Measurements from ENCODE around the gene DOCK11.

Gene DOCK11

GRCh38 chrX:118660085-118660484 is 164.5 kb downstream of the DOCK11 start:
- TF ChIP-seq CTCF (IDR thresholded peaks at IDR 0.05; ENCODE audit: insufficient read depth, low read depth, low read length, missing control alignments): no peak
- no peak for DNase-seq (ENCODE audit: low read depth)
- H3K4me3 ChIP-seq (ENCODE audit: low read length): no peak overlapping the region

DNA sequence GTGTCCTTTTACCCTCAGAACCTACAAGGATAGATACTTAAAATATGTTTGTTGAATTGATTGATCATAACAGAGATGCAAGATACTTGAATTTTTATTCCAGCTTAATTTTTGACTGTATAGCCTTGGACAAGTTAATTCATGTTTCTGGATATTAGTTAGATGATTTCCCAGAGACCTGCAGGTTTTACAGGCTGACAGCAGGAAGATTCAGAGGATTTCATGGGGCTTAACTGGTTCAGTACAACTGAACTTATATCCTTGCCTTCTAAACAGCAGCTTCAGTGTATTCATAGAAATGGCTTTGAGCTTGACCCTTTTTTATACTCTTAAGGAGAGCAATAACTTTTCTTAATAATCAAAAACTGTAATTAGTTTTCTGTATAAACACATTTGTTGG is 169.6 kb downstream of the DOCK11 start:
- no peak for TF ChIP-seq CTCF (IDR thresholded peaks at IDR 0.05; ENCODE audit: insufficient read depth, low read depth, low read length, missing control alignments)
- DNase-seq (ENCODE audit: low read depth): peak; percentile 22

DNA sequence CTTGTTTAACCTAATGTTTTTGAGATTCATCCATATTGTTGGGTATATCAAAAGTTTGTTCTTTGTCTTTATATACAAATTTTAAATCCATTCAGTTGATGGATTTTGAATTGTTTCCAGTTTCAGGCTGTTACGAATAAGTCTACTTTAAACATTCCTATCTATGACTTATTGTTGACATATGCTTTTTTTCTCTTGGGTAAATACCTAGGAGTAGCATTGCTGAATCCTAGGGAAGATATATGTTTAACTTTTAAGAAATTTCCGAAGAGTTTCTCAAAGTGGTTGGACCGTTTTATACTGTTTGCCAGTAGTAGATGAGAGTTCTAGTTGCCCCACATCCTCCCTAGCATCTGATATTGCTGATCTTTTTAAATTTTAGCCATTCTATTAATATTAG is 170.9 kb downstream of the DOCK11 start:
- TF ChIP-seq CTCF (IDR thresholded peaks at IDR 0.05; ENCODE audit: insufficient read depth, low read depth, low read length, missing control alignments): no peak
- H3K4me3 ChIP-seq (ENCODE audit: low read length): no peak overlapping the region
- DNase-seq (ENCODE audit: low read depth): peak; percentile 23

More for the DNA sequence above, 169.6 kb downstream of the DOCK11 start:
- no peak overlapping the region for H3K4me3 ChIP-seq (ENCODE audit: low read length)

DNA sequence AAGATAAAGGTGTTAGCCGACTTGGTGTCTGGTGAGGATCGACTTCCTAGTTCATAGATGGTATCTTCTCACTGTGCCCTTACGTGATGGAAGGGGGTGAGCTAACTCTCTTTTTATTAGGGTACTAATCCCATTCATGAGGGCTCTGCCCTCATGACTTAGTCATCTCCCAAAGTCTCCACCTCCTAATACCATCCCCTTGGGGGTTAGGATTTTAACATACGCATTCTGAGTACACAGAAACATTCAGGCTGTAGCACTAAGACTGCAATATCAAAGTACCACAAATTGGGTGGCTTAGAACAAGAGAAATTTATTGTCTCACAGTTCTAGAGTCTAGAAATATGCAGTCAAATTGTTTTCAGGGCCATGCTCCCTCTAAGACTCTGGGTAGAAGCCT is 173.8 kb downstream of the DOCK11 start:
- TF ChIP-seq CTCF (IDR thresholded peaks at IDR 0.05; ENCODE audit: insufficient read depth, low read depth, low read length, missing control alignments): no peak
- H3K4me3 ChIP-seq (ENCODE audit: low read length): no peak overlapping the region
- DNase-seq (ENCODE audit: low read depth): no peak

GRCh38 chrX:118675326-118675965 is 179.8 kb downstream of the DOCK11 start:
- DNase-seq (ENCODE audit: low read depth): no peak
- no peak overlapping the region for H3K4me3 ChIP-seq (ENCODE audit: low read length)
- no peak for TF ChIP-seq CTCF (IDR thresholded peaks at IDR 0.05; ENCODE audit: insufficient read depth, low read depth, low read length, missing control alignments)

- TF ChIP-seq CTCF (IDR thresholded peaks at IDR 0.05; ENCODE audit: insufficient read depth, low read depth, low read length, missing control alignments): no peak
- no peak overlapping the region for H3K4me3 ChIP-seq (ENCODE audit: low read length)
- DNase-seq (ENCODE audit: low read depth): no peak
Measured at GRCh38 chrX:118675966-118676349, 180.3 kb downstream of the DOCK11 start.

DNA sequence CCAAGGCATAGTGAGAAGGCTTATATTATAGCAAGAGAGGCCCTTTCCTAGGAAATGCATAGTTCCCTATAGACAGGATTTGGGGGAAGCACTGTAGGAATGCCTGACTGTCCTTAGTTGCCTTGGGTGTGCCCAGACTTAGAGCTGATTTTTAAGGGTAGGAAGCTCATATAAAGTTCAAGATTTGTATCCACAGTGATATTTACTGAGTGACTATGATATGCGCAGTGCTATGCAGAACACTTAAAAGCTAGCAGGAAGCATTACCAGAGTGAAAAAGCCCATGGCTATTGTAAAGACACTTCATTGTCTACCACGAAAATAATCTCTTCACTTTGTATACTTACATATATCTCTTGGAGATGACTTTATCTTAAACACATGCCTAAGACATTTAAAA is 181.7 kb downstream of the DOCK11 start:
- H3K4me3 ChIP-seq (ENCODE audit: low read length): no peak overlapping the region
- no peak for DNase-seq (ENCODE audit: low read depth)
- no peak for TF ChIP-seq CTCF (IDR thresholded peaks at IDR 0.05; ENCODE audit: insufficient read depth, low read depth, low read length, missing control alignments)
